ENCODE data around the gene TCF12.
"Not testable (repeated sequence)": the region's sequence is repeated elsewhere in the genome, so short reads cannot be mapped to it uniquely, and the experiment has no call there.

The TCF12 gene

DNA sequence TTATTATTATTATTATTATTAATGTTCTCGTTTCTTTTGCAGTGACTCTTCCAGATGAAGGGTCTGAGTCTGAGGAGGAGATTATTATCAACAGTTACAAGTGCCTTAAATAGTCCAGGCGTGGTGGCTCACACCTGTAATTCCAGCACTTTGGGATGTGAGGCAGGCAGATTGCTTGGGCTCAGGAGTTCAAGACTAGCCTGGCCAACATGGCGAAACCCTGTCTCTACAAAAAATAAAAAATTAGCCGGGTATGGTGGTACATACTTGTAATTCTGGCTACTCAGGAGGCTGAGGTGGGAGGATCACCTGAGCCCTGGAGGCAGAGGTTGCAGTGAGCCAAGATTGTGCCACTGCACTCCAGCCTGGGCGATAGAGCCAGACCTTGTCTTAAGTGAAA, 96.5 kb downstream of the TCF12 start:
- H3K14ac ChIP-seq (ENCODE audit: low read length); H2BK12ac ChIP-seq (ENCODE audit: low read length); H3K9me3 ChIP-seq (replicated peaks in 1 of 2; ENCODE audit: control insufficient read depth in 2 of 2, insufficient read depth in 1 of 2, low read depth in 1 of 2, low read length in 2 of 2); H4K8ac ChIP-seq (ENCODE audit: low read depth, low read length); H2AFZ ChIP-seq (ENCODE audit: low read length); H3K9ac ChIP-seq (ENCODE audit: low read depth, low read length, poor library complexity); H3K27me3 ChIP-seq (ENCODE audit: control insufficient read depth in 3 of 3, insufficient read depth in 3 of 3, low read depth in 1 of 3, low read length in 3 of 3); H3K18ac ChIP-seq (ENCODE audit: low read length); H3K4me3 ChIP-seq (ENCODE audit: low read length in 2 of 2); H4K91ac ChIP-seq (ENCODE audit: low read depth, low read length, poor library complexity); H2BK5ac ChIP-seq (ENCODE audit: low read length); H3K4ac ChIP-seq (ENCODE audit: low read length); H3K36me3 ChIP-seq (replicated peaks in 1 of 2; ENCODE audit: control insufficient read depth in 2 of 2, insufficient read depth in 2 of 2, low read length in 2 of 2); H3K79me1 ChIP-seq (ENCODE audit: low read depth, low read length); DNase-seq (ENCODE audit: low spot score); H2BK15ac ChIP-seq (ENCODE audit: low read length); H3K4me2 ChIP-seq (ENCODE audit: insufficient read depth, low read length, poor library complexity, severe bottlenecking); H3K23ac ChIP-seq (ENCODE audit: low read depth, low read length, poor library complexity); H2BK120ac ChIP-seq (ENCODE audit: low read depth, low read length); H2AK5ac ChIP-seq (ENCODE audit: low read depth, low read length); H3K27ac ChIP-seq (replicated peaks; ENCODE audit: low read length); H3K4me1 ChIP-seq (ENCODE audit: control insufficient read depth in 2 of 2, insufficient read depth in 1 of 2, low read depth in 1 of 2, low read length in 2 of 2): not testable (repeated sequence)
- WGBS, 2 donors (ENCODE audit: extremely low coverage in 2 of 2, insufficient read length in 2 of 2, insufficient replicate concordance in 1 of 2), result no CpG with 5 or more reads among the region's 5 CpGs

DNA sequence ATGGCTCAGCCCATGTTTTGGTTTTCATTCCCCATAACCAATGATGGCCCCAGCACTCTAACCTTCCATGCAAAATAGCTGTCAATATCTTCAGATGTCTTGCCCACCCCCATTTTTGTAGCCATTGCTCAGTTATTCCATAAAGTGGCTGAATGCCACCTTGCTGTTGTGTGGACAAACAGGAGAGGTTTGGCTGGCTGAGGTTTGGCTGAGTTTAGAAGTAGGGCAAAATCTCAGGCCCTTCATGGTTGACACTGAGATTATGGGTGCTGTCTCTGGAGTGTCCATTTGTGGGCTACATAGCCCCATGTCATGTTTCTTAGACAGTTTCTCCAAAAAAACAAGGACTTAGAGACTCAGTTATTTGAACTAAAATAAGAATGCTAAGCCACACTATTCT, 96.9 kb downstream of the TCF12 start:
- H3K4me2 ChIP-seq (ENCODE audit: insufficient read depth, low read length, poor library complexity, severe bottlenecking), result no peak overlapping the region
- H2AK5ac ChIP-seq (ENCODE audit: low read depth, low read length), result no peak overlapping the region
- no peak overlapping the region for H4K8ac ChIP-seq (ENCODE audit: low read depth, low read length)
- DNase-seq (ENCODE audit: low spot score), result no peak
- H3K18ac ChIP-seq (ENCODE audit: low read length), result no peak overlapping the region
- H2BK5ac ChIP-seq (ENCODE audit: low read length), result no peak overlapping the region
- H2BK12ac ChIP-seq (ENCODE audit: low read length), result no peak overlapping the region
- peaks cover 0 to 2% of the 10 kb centered on the region in 2 donors for H3K4me1 ChIP-seq (ENCODE audit: control insufficient read depth in 2 of 2, insufficient read depth in 1 of 2, low read depth in 1 of 2, low read length in 2 of 2)
- peaks cover 0 to 2% of the 10 kb centered on the region in 2 donors for H3K36me3 ChIP-seq (replicated peaks in 1 of 2; ENCODE audit: control insufficient read depth in 2 of 2, insufficient read depth in 2 of 2, low read length in 2 of 2)
- no peak overlapping the region for H3K9ac ChIP-seq (ENCODE audit: low read depth, low read length, poor library complexity)
- no peak overlapping the region for H3K4ac ChIP-seq (ENCODE audit: low read length)
- no peaks in the 10 kb centered on the region for H3K27me3 ChIP-seq (ENCODE audit: control insufficient read depth in 3 of 3, insufficient read depth in 3 of 3, low read depth in 1 of 3, low read length in 3 of 3)
- H3K23ac ChIP-seq (ENCODE audit: low read depth, low read length, poor library complexity), result no peak overlapping the region
- no peak overlapping the region for H2BK15ac ChIP-seq (ENCODE audit: low read length)
- no peak overlapping the region for H2AFZ ChIP-seq (ENCODE audit: low read length)
- no peak overlapping the region for H4K91ac ChIP-seq (ENCODE audit: low read depth, low read length, poor library complexity)
- H2BK120ac ChIP-seq (ENCODE audit: low read depth, low read length), result no peak overlapping the region
- no peak overlapping the region for H3K14ac ChIP-seq (ENCODE audit: low read length)
- H3K4me3 ChIP-seq (ENCODE audit: low read length in 2 of 2), result no peak overlapping the region
- H3K27ac ChIP-seq (replicated peaks; ENCODE audit: low read length), result no peak overlapping the region
- no peaks in the 10 kb centered on the region for H3K79me1 ChIP-seq (ENCODE audit: low read depth, low read length)
- no peaks in the 10 kb centered on the region for H3K9me3 ChIP-seq (replicated peaks in 1 of 2; ENCODE audit: control insufficient read depth in 2 of 2, insufficient read depth in 1 of 2, low read depth in 1 of 2, low read length in 2 of 2)

DNA sequence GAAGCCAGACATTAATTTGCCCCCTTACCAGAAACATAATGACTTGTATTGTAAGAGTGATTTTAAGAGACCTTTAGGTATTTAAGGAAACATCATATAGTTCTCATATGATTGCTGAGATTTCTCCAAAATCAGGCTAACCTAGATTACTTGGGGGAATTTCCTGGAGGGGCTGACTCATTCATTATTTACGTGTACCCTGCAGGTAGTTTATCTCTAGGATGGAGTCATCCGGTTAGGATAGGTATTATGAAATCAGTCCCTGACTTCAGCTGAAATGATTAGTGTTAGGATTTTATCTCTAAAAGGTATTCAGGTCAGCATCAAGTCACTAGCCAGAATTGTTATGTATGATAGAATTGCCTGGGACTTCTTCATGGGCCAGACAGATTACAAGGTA, 97.5 kb downstream of the TCF12 start:
- H3K79me1 ChIP-seq (ENCODE audit: low read depth, low read length), result no peaks in the 10 kb centered on the region
- no peak for DNase-seq (ENCODE audit: low spot score)
- H3K9ac ChIP-seq (ENCODE audit: low read depth, low read length, poor library complexity), result no peak overlapping the region

DNA sequence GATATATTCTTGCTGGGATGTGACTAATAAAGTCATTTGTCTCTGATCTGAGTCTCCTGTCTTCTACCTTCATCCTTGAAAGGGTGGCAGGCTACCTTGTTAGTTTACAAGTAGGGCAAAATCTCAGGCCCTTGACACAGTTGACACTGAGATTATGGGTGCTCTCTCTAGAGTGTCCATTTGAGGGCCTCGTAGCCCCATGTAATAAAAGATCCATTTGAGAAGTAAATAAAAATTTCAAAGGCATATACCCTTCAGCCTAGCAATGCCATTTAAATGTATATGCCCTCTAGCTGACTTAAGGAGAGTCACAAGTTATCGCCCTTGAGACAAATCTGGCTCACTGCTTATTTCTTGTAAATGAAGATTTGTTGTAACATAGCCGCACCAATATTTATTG, 98.6 kb downstream of the TCF12 start:
- Histone ChIP-seq H2BK12ac (ENCODE audit: low read length) (no peak overlapping the region), H3K9ac (ENCODE audit: low read depth, low read length, poor library complexity) (no peak overlapping the region), H3K14ac (ENCODE audit: low read length) (no peak overlapping the region), H3K9me3 (replicated peaks in 1 of 2; ENCODE audit: control insufficient read depth in 2 of 2, insufficient read depth in 1 of 2, low read depth in 1 of 2, low read length in 2 of 2) (peaks cover 0 to 4% of the 10 kb centered on the region in 2 donors), H3K27me3 (ENCODE audit: control insufficient read depth in 3 of 3, insufficient read depth in 3 of 3, low read depth in 1 of 3, low read length in 3 of 3) (no peaks in the 10 kb centered on the region), H3K79me1 (ENCODE audit: low read depth, low read length) (peaks cover 3% of the 10 kb centered on the region), H4K8ac (ENCODE audit: low read depth, low read length) (no peak overlapping the region), H2BK120ac (ENCODE audit: low read depth, low read length) (no peak overlapping the region), H4K91ac (ENCODE audit: low read depth, low read length, poor library complexity) (no peak overlapping the region), H3K4me1 (ENCODE audit: control insufficient read depth in 2 of 2, insufficient read depth in 1 of 2, low read depth in 1 of 2, low read length in 2 of 2) (peaks cover 0 to 2% of the 10 kb centered on the region in 2 donors), H3K27ac (replicated peaks; ENCODE audit: low read length) (no peak overlapping the region), H3K36me3 (replicated peaks in 1 of 2; ENCODE audit: control insufficient read depth in 2 of 2, insufficient read depth in 2 of 2, low read length in 2 of 2) (peaks cover 2 to 3% of the 10 kb centered on the region in 2 donors), H2BK5ac (ENCODE audit: low read length) (no peak overlapping the region), H3K4me2 (ENCODE audit: insufficient read depth, low read length, poor library complexity, severe bottlenecking) (no peak overlapping the region), H3K18ac (ENCODE audit: low read length) (no peak overlapping the region), H2AFZ (ENCODE audit: low read length) (no peak overlapping the region), H3K4ac (ENCODE audit: low read length) (no peak overlapping the region), H3K4me3 (ENCODE audit: low read length in 2 of 2) (no peak overlapping the region), H2BK15ac (ENCODE audit: low read length) (no peak overlapping the region), H3K23ac (ENCODE audit: low read depth, low read length, poor library complexity) (no peak overlapping the region), H2AK5ac (ENCODE audit: low read depth, low read length) (no peak overlapping the region)
- no CpG with 5 or more reads among the region's 3 CpGs for WGBS, 2 donors (ENCODE audit: extremely low coverage in 2 of 2, insufficient read length in 2 of 2, insufficient replicate concordance in 1 of 2)
- no peak for DNase-seq (ENCODE audit: low spot score)

More for the DNA sequence above, 97.5 kb downstream of the TCF12 start:
- Histone ChIP-seq H3K4me2 (ENCODE audit: insufficient read depth, low read length, poor library complexity, severe bottlenecking) (no peak overlapping the region), H3K4ac (ENCODE audit: low read length) (no peak overlapping the region), H2AK5ac (ENCODE audit: low read depth, low read length) (no peak overlapping the region), H2BK120ac (ENCODE audit: low read depth, low read length) (no peak overlapping the region), H2BK12ac (ENCODE audit: low read length) (no peak overlapping the region), H3K36me3 (replicated peaks in 1 of 2; ENCODE audit: control insufficient read depth in 2 of 2, insufficient read depth in 2 of 2, low read length in 2 of 2) (peaks cover 0 to 2% of the 10 kb centered on the region in 2 donors), H2BK5ac (ENCODE audit: low read length) (no peak overlapping the region), H4K8ac (ENCODE audit: low read depth, low read length) (no peak overlapping the region), H4K91ac (ENCODE audit: low read depth, low read length, poor library complexity) (no peak overlapping the region), H3K14ac (ENCODE audit: low read length) (no peak overlapping the region), H3K9me3 (replicated peaks in 1 of 2; ENCODE audit: control insufficient read depth in 2 of 2, insufficient read depth in 1 of 2, low read depth in 1 of 2, low read length in 2 of 2) (no peaks in the 10 kb centered on the region), H3K23ac (ENCODE audit: low read depth, low read length, poor library complexity) (no peak overlapping the region), H3K27me3 (ENCODE audit: control insufficient read depth in 3 of 3, insufficient read depth in 3 of 3, low read depth in 1 of 3, low read length in 3 of 3) (no peaks in the 10 kb centered on the region), H3K27ac (replicated peaks; ENCODE audit: low read length) (no peak overlapping the region), H3K4me3 (ENCODE audit: low read length in 2 of 2) (no peak overlapping the region), H2BK15ac (ENCODE audit: low read length) (no peak overlapping the region), H3K18ac (ENCODE audit: low read length) (no peak overlapping the region), H2AFZ (ENCODE audit: low read length) (no peak overlapping the region), H3K4me1 (ENCODE audit: control insufficient read depth in 2 of 2, insufficient read depth in 1 of 2, low read depth in 1 of 2, low read length in 2 of 2) (peaks cover 0 to 2% of the 10 kb centered on the region in 2 donors)
- WGBS, 2 donors (ENCODE audit: extremely low coverage in 2 of 2, insufficient read length in 2 of 2, insufficient replicate concordance in 1 of 2), result no CpG with 5 or more reads among the region's 2 CpGs

Data from neuronal stem cell (in vitro differentiated cells).